ENCODE results near the gene ANKHD1. TPM values are rescaled to one million over a fixed set of nuclear protein-coding genes. Genes with fewer than 3 reads are reported as not detected.
A peak's percentile ranks its signal among the peaks of the same experiment; 100 is the strongest.

Gene ANKHD1
- total RNA-seq, 1 donor from 2014 or later = 47.0 TPM

DNA sequence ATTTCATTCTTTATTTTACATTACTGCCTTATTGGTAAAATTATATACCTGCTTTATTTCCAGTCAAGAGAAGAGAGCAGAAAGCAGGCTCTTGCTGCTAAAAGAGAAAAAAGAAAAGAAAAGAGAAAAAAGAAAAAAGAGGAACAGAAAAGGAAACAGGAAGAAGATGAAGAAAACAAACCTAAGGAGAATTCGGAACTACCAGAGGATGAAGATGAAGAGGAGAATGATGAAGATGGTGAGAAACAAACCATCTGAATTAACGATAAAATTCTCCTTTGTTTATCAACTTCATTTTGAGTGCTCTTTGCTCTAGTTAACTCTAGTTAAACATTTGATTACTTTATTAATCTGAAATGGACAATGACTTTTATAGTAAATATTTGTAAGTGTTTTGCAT is 122.4 kb downstream of the ANKHD1 start:
- DNase-seq (ENCODE audit: low read depth in 2 of 2) = no peak

DNA sequence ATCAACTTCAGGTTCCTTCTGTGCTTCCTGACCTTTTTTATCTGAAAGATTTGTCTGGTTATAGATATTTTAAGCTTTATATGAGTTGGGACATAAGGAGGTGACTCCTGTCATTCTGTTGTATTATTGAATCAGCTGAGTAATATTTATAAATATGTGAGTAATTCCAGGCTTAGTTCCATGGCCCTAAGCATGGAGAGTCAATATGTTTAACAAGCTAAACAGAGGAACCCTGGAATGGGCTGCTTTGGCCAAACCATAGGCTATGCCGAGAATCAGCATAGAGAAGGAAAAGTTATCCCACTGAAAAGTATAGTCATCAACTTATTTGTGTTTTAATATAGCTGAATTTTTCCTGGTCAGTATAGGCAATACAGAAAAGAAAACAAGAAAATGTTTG is 138.6 kb downstream of the ANKHD1 start:
- DNase-seq (ENCODE audit: low read depth in 2 of 2) = no peak

- no peak for DNase-seq (ENCODE audit: low read depth in 2 of 2)
Observed at GRCh38 chr5:140542972-140543371, 141.3 kb downstream of the ANKHD1 start.

DNA sequence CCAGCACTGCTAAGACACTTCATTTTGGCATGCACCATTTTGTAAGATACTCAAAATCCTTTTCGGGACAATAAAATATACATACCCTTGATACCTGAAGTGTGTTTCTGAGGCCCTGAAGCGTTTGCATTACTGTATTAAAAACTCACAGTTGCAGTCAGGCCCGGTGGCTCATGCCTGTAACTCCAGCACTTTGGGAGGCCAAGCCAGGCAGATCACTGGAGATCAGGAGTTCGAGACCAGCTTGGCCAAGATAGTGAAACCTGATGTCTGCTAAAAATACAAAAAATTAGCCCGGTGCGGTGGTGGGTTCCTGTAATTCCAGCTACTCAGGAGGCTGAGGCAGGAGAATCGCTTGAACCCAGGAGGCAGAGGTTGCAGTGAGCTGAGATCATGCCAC is 143.4 kb downstream of the ANKHD1 start:
- DNase-seq (ENCODE audit: low read depth in 2 of 2) = no peak

DNA sequence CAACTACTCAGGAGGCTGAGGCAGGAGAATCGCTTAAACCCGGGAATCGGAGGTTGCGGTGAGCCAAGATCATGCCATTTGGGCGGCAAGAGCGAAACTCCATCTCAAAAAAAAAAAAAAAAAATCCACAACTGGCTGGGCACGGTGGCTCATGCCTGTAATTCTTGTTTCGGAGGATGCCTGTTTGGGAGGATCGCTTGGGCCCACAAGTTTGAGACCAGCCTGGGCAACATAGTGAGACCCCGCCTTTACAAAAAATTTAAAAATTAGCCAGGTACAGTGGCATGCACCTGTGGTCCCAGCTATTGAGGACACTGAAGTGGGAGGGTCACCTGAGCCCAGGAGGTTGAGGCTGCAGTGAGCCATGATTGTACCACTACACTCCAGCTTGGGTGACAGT is 144.0 kb downstream of the ANKHD1 start:
- DNase-seq (ENCODE audit: low read depth in 2 of 2) = no peak

- no peak for DNase-seq (ENCODE audit: low read depth in 2 of 2)
Observed at GRCh38 chr5:140546851-140547507, 145.3 kb downstream of the ANKHD1 start.

DNA sequence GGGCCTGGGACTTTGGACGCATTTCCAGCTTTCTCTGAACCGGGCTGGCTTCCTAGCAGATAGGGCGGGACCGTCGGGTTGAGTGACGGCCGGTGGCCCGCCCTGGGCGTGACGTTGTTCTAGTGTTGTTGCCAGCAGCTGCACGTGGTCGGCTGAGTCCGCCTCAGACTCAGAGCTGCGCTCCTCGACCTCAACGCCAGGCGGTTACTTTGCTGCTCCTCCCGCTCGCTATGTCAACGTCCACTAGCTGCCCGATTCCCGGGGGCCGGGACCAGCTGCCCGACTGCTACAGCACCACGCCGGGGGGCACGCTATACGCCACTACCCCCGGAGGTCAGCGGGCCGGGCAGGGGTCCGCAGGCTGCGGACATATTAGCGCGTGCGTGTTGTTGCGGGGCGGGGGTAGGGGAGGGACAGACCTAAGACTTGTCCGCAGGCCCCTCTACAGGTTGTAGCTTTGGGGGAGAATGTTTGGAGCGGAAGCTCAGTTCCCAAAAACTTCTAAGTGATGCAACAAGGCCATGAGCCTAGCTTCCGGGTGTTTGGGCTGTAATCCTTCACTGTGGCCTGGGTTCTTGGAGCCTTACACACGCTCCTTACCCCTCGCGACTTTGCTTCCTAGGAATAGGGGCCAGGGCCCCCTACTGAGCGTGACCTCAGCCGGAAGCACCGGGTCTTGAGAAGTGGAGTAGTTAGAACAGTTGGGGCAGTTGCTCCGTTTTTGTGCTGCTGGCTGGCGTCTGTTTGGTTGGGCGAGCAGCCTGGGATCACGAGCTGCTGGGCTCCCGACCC is 146.1 kb downstream of the ANKHD1 start, which contains the start of gene EIF4EBP3:
Gene EIF4EBP3 (plus strand): TSS at position 155 of the 792 bp plus-strand sequence. CDS start 76 bp downstream, at position 231.
- DNase-seq (ENCODE audit: low read depth in 2 of 2) = peak; percentile 98 to 99

GRCh38 chr5:140548300-140548688 is 146.7 kb downstream of the ANKHD1 start:
- DNase-seq (ENCODE audit: low read depth in 2 of 2) = no peak

- no peak for DNase-seq (ENCODE audit: low read depth in 2 of 2)
Observed at GRCh38 chr5:140548791-140549190, 147.2 kb downstream of the ANKHD1 start.

- DNase-seq (ENCODE audit: low read depth in 2 of 2) = peak; percentile 34 to 60
Observed at GRCh38 chr5:140549237-140550144, 147.9 kb downstream of the ANKHD1 start.

DNA sequence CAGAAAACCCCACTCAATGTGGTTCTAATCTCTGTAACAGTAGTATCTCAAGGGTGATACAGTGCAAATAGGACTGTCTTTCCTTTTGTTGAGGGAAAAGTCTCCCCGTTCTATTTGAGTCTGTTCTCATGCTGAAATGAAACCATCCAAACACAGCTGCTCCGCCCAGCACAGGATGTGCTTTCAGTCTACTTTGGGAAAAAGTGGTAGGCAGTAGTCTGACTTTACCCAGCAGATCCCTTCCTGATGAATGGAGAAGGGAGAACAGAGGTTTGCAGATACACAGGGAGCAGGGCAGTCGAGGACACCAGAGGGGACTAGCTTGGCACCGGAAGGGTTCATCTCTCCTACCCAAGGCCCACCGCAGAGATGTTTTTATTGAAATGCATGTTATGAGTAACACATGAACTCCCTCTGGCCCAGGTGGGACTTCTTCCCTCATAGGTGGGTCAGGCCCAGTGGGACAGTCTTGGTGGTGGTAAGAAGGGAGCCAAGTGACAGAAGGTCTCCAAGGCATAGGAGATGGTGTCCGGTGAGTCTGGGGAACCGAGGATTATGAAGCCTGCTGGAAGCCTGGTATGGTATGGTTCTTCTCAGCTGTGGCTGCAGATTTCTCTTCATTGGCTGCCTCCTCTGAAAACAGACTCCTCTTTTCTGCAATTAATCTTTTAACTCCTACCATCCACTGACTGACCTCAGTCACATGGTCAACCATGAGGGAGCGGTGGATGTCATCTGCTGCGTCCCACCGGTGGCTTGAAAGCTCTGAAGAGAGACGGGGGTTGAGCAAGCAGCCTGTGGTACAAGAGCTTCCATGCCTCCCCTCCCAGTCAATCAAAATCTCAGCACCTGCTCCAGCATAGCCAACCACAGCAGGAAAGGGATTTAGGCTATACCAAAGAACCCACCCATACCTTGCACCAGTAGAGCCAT is 148.8 kb downstream of the ANKHD1 start:
- no peak for DNase-seq (ENCODE audit: low read depth in 2 of 2)

- DNase-seq (ENCODE audit: low read depth in 2 of 2) = no peak
Observed at GRCh38 chr5:140551872-140552271, 150.2 kb downstream of the ANKHD1 start.

DNA sequence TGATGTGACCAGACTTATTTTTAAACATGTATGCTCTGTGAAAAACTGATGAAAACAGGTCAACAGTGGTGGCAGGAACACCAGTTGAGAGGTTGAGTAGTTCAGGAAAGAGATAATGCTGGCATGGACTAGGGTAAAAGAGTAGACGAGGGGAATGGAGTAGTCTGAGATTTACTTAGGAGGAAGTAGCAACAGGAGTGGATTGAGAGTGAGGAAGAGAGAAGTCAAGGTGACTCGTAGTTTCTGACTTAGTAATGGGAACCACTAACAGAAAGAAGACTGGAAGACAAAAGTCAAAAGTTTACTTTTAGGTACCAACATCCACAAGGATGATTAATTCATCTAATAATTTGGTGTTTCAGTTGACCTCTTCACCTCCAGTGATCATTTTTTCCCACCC is 152.0 kb downstream of the ANKHD1 start:
- DNase-seq (ENCODE audit: low read depth in 2 of 2) = no peak

- DNase-seq (ENCODE audit: low read depth in 2 of 2) = no peak
Observed at GRCh38 chr5:140554454-140554853, 152.8 kb downstream of the ANKHD1 start.

DNA sequence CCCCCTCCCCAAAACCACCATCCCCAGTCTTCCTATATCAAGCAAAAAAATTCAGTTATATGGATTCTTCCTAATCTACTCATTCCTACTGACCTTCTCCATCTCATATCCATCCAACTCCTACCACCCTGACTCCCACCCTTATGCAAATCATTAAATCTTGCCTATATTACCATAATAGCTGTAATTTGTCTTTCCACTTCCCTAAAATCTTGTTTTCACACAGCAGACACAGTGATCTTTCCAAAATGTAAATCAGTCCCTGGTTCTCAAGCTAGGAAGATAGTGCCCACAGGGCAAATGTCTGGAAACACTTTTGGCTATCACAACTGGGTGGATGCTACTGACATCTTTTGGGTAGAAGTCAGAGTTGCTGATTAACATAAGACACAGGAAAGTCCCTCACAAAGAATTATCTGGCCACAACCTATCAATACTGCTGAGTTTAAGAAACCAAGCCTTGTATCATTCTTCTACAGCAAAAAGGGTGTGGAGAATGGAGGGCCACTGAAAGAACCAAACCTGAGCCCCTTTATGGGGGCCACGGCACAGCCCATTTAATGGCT is 154.2 kb downstream of the ANKHD1 start:
- DNase-seq (ENCODE audit: low read depth in 2 of 2) = no peak

DNA sequence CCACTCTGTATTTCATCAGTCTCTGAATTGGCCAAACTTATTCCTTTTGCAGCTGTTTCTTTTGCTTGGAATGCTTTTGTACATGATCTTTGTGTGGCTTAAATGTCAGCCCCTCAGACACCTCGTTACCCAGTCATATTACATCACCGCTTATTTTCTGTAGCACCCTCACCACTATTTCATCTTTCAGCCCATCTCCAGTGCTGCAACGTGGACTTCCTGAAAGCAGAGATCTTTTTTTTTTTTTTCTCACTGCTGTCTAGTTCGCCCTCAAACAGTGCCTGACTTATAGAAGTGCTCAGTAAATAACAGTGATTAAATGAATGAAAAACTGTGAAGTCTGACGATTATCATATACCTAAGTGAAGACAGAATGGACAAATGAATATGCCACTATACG is 154.8 kb downstream of the ANKHD1 start:
- DNase-seq (ENCODE audit: low read depth in 2 of 2) = peak; percentile 49 to 51

- peak; percentile 91 for DNase-seq (ENCODE audit: low read depth in 2 of 2)
Observed at GRCh38 chr5:140557136-140557805, 155.6 kb downstream of the ANKHD1 start, which contains the start of gene SRA1. Gene SRA1, minus strand, starts transcription at chr5:140557473. Its CDS starts 21 bp downstream, at chr5:140557452.

DNA sequence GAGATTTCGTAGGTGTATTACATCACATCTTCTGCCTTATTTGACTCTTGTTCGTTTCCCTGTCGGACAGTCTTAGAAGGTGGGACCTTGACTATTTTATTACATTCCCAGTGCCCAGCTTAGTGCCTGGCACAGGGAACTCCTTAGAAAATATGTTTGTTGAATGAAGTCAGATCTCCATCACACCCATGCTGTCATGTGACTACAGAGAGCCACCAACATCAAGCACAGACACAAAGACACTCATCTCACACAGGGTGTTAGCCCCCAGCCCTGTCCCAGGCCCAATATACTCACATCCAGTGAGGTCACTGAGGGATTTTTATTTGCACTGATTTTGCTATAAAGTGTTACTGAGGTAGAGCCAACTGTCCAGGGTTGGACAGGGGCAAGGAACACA is 156.3 kb downstream of the ANKHD1 start:
- no peak for DNase-seq (ENCODE audit: low read depth in 2 of 2)

DNA sequence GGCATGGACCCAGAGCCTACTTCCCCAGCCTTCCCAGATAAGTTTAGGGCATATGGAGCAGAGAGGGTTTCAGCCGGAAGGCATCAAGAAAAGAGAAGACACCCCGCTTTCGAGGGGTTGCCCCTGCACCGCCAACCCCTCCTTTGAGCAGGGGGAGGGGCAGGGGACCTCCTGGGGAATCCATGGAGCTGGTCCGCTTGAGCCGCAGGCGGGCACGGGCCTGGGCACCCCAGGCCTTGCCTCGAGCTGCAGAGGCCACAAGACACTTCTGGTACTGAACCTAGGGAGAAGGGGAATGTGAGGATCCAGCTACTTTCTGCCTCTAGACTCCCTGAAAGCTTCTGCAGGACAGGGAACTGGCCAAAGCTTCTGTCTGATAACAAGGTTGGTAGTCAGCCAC is 156.9 kb downstream of the ANKHD1 start:
- DNase-seq (ENCODE audit: low read depth in 2 of 2) = no peak

DNA sequence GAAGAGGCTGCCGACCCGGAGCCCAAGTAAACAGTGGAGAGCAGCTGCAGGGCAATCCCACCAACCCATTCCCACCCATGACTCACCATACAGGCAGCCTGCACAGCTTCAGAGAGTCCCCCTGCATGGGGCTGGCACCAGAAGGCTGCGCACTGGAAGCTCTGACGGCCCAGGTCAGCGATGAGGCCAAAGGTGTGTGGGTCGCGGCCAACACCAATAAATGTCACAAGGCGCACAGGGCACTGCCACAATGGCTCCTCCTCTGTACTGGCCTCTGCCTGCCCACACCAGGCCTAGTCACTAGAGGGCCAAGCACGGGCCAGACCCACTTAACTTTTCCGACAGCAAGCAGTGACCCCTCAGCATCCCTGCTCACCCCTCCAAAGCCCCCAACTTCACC is 158.6 kb downstream of the ANKHD1 start:
- DNase-seq (ENCODE audit: low read depth in 2 of 2) = no peak
